GM21528 (cell line): Measurements from ENCODE around the gene MCF2L2.

ENCODE experiments used
- ATAC-seq: cut with Tn5 transposase; IDR thresholded peaks from one replicate; pipeline ENCODE4 v1.9.1; 2021; ENCODE audit warnings: mild to moderate bottlenecking, moderate library complexity; ENCODE audit not compliant: unreplicated experiment, low FRiP score

The MCF2L2 gene

DNA sequence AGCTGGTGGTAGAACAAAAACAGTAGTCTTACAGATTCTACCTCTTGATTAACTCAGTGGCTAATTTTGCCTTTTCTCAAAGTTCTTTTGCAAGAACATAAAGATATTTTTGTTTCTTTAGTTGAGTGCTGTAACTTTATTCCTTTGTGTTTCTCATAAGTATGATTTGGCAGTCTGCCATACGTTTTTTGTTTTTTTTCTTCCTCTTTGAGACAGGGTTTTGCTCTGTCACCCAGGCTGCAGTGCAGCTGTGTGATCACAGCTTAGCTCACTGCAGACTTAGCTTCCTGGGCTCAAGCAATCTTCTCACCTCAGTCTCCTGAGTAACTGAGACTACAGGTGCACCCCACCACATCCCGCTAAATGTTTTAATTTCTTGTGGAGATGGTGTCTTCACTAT, 153.0 kb downstream of the MCF2L2 start:
- ATAC-seq: no peak

DNA sequence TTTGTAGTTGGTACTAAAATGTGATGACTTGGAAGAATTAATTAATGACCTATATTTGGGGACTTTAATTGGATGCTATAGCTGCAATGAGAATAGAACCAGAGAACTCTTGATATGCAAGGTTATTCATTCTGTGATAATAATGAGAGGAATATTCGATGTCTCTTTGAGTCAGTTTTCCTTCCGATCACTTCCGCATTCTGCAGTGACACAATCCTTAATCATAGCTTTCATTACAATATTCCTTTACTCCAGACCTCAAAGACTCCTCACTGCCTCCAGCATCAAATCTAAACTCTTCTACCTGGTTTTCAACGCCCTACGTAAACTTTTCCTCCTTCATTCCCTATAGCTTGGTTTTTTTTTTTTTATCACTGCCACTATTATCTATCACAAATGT, 153.8 kb downstream of the MCF2L2 start:
- no peak for ATAC-seq

DNA sequence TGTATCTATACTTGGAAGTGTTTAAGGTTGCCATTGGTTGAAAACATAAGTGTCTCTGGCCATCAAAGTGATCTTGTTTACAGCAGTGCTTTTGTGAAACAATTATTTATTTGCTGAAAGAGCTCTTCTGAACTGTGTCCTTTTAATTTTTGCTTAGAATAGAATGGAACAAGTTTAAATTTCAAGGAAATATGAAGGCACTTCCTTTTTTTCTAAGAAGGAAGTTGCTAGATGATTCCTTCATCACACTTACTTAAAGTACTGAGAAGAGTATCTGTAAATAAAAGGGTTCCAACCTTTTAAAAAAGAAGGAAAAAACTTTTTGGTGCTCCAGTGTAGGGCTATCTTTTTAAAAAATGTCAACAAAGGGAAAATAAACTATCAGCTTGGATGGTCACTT, 155.6 kb downstream of the MCF2L2 start:
- no peak for ATAC-seq

DNA sequence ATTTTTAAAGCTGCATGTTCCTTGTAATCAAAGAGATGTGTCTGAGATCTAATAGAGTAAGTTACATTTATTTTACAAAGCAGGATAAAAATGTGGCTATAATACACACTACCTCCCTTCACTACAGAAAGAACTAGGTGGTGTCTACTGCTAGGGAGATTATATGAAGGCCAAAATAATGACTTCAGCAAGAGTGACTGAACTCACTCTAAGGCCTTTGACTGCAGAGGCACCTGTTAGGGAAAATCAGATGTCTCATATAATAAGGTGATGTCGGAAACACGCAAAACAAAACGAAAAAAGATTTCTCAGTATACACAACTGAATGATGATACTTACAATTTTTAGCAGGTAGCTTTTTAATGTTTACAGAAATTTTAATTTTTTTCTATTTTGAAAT, 156.3 kb downstream of the MCF2L2 start:
- ATAC-seq: no peak

DNA sequence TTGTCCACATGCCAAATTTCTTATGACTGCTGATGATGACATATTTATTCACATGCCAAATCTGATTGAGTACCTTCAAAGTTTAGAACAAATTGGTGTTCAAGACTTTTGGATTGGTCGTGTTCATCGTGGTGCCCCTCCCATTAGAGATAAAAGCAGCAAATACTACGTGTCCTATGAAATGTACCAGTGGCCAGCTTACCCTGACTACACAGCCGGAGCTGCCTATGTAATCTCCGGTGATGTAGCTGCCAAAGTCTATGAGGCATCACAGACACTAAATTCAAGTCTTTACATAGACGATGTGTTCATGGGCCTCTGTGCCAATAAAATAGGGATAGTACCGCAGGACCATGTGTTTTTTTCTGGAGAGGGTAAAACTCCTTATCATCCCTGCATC, 158.1 kb downstream of the MCF2L2 start:
- ATAC-seq: no peak

DNA sequence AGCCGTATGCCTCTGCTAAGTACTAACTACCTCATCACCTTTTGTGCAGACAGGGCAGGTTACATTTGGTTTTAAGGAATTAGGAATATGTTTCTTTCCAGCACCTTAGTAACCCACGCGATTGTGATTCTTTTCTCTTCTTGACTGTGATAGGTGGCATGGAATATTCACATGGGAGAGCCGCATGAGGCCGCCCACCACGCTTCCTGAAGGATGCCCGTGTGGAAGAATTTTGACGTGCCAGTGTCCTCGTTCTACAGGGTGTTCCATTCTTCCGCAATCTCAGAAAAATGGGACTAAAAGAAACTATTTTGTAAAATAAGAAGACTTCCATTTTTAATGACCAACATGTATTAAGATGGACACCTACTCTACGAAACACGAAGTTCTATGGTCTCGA, 159.1 kb downstream of the MCF2L2 start:
- ATAC-seq: no peak

DNA sequence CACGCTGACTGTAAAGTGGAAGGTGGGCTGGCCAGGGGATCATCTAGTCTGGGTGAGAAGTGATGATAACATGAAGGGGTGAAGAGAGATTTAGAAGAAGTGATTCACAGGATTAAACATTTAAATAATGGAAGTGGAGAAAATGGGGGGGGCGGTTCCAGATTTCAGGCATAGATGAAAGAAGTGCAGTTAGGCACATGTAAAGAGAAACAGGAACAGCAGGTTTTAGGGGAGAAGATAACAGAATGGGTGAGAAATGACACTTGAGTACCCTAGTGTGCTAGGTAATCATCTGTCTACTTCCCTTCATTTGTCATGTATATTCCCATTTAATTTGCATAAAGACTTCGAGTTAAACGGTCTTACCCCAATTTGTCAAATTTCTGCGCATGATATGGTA, 160.1 kb downstream of the MCF2L2 start:
- ATAC-seq: no peak

DNA sequence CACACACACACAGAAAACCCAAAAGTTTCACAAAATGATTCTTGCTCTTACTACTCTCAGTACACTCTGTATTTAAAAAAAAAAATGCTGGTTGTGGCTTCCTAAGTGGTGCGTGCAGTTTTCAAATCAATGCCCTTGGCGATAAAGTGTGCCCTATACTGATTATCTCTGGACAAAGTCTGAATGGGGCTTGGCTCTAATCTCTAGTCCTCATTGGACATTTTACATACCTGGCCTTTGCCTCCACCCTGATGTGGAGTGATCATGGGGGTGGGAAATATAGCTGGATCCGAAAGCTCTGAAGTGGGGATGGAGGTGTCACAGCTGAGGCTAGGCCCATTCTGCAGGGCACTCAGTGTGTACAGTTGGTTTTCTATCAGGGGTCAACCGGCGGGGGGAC, 161.3 kb downstream of the MCF2L2 start:
- ATAC-seq: no peak

DNA sequence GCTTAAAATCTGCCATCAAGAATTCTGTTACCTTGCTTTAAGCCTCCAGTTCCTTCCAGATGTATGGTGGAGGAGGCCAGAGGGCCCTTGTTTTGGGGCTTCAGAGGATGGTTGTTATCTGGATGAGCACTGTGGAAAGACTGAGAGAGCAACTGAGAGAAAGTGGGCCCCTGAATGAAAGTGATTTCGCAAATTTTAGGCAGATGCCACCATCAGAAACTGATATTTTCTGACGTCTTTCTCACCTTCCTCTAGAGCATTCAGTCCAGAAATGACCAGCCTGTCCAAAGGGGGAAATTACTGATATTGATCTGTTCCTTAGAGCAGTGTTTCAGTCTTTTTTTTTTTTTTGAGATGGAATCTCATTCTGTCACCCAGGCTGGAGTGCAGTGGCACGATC, 162.0 kb downstream of the MCF2L2 start:
- ATAC-seq: no peak

DNA sequence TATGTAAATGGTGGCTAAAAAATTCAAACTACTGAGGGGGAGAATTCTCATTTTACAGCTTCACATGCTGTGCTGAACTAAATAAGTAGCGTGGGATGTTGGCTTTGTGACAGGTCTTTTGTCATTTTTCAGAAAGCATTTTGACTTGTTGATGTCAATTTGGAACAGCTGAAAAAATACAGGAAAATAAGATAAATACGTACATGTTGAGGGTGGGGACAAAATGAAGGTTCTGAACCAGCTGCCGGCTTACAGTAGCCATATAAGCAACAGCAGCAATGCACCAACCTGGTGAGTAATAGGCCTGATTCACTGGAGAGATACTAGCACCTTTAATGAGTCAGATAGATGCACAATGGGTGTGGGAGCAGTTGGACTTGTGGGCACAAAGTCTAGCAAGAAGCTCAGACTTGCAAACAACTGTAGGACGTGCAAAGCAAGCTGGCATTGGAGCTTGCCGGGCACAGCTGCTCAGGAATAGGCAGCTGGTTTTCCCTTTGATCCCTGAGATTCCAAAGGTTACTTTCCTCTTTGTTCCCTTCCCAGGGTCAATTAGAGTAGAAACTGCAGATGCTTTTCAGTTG, 162.5 kb downstream of the MCF2L2 start:
- no peak for ATAC-seq

DNA sequence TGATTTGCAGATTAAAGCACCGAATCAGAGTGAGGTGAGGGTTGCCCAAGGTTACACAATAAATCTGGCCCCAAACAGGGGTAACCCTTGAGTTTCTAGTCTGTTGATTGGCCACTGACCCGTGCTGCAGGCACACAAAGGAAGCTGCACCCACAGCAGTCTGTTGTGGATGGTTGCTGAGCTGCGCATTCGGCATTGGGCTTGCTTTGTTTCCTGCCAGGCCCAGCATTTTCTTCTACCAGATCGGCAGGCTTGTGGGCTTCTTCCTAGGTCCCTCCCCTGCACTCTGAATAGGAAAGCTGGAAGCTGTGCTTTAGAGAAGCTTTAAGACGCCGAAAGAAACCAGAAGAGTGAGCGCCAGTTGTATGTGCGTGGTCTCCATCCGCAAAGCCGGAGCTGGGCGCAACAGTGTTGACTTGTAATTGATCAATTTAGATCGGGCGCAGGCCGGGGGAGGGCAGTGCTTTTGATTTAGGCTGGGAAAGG, 163.2 kb downstream of the MCF2L2 start:
- ATAC-seq: no peak

DNA sequence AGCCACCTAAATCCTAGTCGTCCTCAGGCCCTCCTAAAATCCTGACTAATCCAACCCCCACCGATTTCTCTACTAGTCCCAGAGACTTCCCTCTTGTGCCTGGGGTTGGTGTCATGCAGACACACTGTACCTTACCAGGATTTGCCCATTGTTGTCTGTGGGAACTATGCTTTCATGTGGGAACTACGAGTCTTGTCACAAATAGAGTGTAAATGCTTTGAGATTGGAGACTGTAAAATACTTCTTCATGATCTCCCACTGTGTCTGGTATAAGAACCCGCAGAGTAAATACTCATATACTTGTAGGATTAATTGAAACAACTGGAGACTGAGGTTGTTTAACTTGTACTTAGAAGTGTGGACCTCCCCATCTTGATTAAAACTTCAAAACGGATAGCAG, 164.2 kb downstream of the MCF2L2 start:
- no peak for ATAC-seq

DNA sequence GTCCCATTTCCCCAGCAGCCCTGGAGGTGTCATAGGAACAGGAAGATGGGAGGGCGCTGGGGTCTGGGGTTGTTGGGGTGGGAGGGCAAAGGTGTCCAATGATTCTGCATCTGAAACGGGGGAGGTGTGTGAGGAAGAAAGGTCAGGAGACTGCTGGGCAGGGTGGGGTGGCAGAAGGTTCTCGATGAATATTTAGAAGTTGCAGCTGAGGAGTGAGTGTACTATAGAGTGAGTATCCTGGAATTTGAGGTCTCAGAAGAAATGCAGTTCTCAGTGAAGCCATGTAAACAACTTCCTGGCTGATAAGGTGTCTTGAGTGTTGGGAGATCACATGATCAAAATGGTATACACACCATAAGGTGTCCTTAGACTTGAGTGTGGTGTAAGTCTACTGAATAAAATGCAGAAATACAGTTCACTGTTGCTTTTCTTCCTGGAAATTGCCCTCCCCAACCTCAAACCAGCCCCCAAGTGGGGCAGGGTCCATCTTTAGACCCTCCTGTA, 165.5 kb downstream of the MCF2L2 start:
- no peak for ATAC-seq

DNA sequence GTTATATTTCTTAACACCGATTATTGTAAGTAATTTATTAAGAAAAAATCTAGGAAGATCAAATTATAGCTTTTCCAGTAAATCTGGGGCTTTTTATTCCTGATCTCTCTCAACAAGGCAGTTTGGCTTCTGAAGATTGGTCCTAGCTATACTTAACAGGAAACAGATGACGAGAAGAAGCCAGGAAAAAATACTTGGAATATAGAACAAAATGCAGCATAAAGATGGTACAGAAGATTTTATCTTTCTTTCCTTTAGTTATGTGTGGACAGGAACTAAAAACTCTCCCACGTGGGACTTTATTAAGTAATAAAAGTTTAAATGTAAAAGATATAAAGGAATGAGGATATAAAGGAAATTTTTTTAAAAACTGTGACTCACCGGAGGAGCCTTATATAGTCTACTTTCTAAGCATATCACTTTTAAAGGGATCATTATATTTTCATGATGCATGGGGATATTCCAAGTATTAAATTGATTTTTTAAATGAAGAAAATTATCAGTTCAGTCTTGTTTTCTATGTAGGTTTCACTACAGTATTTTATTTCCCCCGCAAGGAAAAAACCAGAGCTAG, 167.2 kb downstream of the MCF2L2 start:
- ATAC-seq: no peak

DNA sequence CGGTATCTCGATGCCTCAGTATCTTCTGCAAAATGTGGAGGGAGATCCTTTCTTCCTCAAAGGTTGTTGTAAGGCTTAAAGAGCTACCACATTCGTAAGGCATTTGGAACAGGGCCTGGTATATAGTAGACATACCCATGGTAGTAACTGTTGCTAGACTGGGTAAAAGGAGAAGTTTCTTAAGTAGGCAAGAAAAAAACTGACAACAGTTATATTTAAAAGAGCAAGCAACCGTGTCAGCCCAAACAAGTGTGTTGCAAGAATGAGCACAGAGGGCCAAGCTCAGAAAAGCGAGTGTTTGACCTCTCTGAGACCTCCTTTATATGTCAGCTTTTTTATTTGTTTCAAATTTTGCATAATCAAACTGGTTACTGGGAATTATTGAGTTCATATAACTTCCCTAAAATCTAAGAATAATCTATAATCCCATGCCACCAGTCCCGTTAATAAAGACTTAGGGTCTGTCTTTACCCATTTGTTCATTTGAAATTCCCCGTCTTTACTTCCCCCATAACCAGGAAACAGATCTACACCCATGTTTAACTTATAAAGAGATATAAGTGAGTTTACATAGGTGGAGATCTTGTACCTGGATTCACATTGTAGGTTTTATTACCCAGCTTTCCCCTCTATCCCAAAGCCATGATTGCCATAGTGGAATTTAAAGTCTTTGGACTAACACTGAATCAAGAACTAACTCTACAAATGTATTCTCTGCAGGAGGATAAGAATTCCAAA, 168.1 kb downstream of the MCF2L2 start:
- ATAC-seq: no peak

DNA sequence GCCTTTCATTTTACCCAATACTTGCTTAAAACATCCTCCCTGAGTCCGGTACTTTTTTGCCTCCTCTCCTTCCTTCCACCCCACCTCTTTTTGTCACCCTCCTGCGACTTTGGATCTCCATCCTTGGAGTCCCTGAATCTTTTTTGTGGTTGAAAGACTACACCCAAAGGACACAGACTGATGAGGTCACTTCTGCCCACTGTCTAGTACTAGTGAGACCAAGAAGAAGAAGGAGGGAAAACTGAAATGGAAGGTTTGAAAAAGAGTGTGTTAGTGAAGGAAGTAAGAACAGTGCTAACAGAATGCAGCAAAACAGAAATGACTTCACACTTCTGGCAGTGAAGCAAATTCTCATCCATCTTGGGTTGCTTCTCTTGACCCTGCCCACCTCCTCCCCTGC, 168.8 kb downstream of the MCF2L2 start:
- ATAC-seq: no peak

DNA sequence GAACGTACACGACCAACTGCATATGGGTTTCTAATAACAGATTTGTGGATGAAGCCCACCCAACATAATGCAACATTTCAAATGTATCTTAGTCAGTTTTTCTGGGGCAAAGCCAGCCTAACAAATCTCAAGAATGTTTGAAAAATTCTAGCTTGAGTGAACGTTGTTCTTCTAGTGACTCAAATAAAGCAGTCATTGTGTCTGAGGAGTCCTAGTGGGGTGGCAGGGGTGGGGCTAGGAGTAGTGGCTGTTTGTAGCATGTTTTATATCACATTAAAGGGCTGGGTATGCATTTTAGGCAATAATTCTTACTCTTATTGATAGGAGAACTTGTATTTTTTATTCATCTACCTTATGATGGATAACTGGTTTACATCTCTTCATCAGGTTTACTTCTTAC, 169.3 kb downstream of the MCF2L2 start:
- ATAC-seq: no peak

DNA sequence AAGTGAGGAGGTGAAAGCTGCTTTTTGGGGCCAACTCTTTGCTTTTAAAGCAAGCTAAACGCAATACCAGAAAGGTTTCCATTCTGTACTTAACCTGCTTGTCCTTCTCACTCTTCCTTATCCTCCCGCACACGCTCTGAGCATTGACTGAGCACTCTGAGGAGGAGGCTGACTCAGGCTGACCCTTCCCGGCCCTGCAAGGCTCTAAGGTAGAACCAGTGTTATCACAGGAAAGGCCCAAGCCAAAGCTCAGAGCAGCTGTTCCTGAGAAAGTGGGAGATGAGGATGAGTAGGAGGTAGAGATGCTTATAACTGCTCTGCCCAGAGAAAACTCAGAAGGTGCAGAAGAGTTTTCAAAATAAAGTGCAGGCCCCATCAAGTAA, 173.1 kb downstream of the MCF2L2 start:
- ATAC-seq: no peak

DNA sequence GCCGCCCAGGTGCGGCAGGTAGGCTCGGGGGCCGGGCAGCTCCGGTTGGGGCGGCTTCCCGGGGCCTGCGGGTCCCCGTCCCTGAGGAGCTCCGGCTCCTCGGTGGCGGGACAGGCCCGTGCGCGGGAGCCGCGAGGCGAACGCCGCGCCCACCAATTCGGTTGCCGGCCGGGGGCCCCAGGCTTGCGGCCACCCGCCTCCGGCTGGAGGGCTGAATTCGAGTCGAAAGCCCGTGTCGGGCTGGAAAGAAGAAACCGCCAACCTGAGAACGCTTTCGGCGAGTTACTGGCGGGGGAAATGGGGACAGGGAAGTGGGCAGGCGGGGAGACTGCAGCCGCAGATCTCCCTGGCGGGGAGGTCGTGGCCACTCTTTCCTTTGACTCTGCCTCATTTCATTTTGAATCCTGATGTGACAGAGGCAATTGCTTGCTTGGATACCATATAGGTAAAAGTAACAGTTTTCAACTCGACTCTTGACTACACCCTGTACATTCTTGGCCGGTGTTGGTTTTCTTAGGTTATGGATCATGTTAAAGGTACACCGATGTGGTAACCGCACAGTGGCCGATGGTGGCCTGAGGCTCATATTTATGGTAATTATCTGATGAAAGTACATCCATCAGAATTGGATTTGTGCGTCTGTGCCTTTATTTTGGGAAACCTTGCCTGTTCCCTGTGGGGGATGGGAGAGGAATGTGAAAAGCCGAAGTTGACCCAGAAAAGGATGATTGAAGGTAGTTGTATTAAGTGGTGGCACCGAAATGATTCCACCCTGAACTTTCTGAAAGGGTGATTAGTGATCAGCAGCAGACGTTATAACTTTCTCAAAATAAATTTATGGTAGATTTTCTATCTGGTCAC, 173.7 kb downstream of the MCF2L2 start:
- no peak for ATAC-seq

DNA sequence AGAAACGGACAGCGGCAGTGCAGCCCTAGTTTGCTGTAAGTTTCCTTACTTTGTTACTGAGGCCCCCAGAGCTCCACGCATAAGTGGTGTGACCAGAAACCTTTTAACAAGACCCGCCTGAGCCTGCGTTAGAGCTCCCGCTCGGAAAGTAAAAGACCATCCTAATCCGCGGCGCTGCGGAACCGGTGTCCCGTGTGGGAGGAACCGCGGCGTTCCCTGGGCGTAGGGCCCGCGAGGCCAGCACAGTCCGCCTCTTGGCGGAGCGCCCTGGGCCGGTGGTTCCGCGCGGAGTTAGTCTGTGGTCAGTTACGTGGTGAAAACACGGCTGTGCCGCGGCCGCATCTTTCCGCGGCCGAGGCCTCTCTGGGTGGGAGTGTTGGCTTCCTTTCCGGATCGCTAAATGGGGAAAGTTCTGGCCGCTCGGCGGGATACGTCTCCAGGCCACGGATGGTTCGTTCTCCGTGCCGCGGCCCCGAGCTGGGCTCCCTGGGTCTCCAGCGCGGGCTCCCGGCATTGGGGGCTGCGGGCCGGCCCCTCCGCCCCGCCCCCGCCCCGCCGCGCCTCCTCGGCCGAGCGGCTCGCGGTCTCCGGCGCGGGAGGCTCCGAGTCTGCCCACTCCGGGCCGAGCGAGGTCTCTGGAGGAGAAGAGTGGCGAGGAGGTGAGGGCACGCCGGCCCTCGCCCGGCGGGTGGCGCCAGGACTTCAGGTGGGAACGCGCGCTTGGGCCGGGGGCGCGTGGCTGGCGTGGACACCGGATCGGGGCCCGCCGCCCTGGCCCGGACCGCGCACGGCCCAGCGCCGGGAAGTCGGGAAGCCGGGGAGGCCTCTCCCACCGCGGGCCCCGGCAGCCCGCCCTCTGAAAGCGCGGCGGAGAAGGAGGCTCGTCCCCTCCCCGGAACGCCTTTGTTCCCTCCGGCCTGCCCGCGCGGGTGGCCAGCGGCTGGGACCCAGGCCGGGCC, 174.6 kb downstream of the MCF2L2 start:
- ATAC-seq: no peak
